Mesothelial cell of epicardium (in vitro differentiated cells): Measurements from ENCODE around the gene FASN. TPM values are rescaled to one million over a fixed set of nuclear protein-coding genes. Genes with fewer than 3 reads are reported as not detected.
"Not testable (repeated sequence)": the region's sequence is repeated elsewhere in the genome, so short reads cannot be mapped to it uniquely, and the experiment has no call there.

Experiments used
- DNase-seq, 2 experiments: peaks; one replicate each; pipeline ENCODE4 v3.0.0; 2021; ENCODE audit warnings: low spot score in 2 of 2; ENCODE audit not compliant: unreplicated experiment in 2 of 2
- H3K27ac Mint-ChIP-seq: 2 replicates; pipeline ENCODE4 v1.8.0; 2021; ENCODE audit warnings: mixed read lengths
- H3K27me3 Mint-ChIP-seq: 2 replicates; pipeline ENCODE4 v1.8.0; 2021; ENCODE audit warnings: low read depth, mixed read lengths
- H3K36me3 Mint-ChIP-seq: 2 replicates; pipeline ENCODE4 v1.8.0; 2021; ENCODE audit warnings: mixed read lengths
- H3K4me1 Mint-ChIP-seq: 2 replicates; pipeline ENCODE4 v1.8.0; 2021; ENCODE audit warnings: mixed read lengths
- H3K4me3 Mint-ChIP-seq: 2 replicates; pipeline ENCODE4 v1.8.0; 2021; ENCODE audit warnings: mild to moderate bottlenecking, moderate library complexity, mixed read lengths
- H3K9me3 Mint-ChIP-seq: 2 replicates; pipeline ENCODE4 v1.8.0; 2021; ENCODE audit warnings: mixed read lengths
- total RNA-seq: library from RNA; stranded (reverse); gene quantifications from 3 replicates; pipeline ENCODE4 v1.2.1, GENCODE V29; 2021
- TF ChIP-seq, protein P1 (sequence below): fragments of 200-600 bp; sonication (generic); IDR thresholded peaks from one replicate; pipeline ENCODE4 v1.5.0; 2021; ENCODE audit warnings: antibody characterized with exemption; ENCODE audit not compliant: unreplicated experiment

FASN gene
- total RNA-seq, 1 donor from 2014 or later, result 227 TPM

DNA sequence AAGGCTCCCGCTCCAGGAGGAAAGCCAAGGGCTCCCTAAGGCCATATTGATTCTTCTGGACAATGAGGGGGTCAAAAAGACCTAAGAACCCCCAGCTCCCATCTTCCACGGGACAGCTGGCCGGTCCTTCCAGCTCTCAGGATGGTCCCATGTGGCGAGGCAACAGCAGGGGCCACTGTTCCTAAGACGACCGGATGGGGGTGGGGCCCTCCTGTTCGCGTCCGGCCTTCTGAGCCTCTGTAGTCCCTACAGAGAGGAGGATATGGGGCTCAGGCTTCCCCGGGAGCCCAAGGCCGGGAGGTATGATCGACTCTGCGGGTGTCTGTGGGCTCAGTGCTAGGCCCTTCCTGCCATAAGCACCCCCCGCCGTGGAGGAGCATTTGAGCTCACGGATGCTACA is 54.5 kb downstream of the FASN start:
- no peak for DNase-seq
- H3K27ac Mint-ChIP-seq, result no peak overlapping the region
- H3K4me3 Mint-ChIP-seq, result no peak overlapping the region
- H3K9me3 Mint-ChIP-seq, result no peaks in the 10 kb centered on the region
- TF ChIP-seq, protein P1, sequence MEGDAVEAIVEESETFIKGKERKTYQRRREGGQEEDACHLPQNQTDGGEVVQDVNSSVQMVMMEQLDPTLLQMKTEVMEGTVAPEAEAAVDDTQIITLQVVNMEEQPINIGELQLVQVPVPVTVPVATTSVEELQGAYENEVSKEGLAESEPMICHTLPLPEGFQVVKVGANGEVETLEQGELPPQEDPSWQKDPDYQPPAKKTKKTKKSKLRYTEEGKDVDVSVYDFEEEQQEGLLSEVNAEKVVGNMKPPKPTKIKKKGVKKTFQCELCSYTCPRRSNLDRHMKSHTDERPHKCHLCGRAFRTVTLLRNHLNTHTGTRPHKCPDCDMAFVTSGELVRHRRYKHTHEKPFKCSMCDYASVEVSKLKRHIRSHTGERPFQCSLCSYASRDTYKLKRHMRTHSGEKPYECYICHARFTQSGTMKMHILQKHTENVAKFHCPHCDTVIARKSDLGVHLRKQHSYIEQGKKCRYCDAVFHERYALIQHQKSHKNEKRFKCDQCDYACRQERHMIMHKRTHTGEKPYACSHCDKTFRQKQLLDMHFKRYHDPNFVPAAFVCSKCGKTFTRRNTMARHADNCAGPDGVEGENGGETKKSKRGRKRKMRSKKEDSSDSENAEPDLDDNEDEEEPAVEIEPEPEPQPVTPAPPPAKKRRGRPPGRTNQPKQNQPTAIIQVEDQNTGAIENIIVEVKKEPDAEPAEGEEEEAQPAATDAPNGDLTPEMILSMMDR, result no peak
- H3K4me1 Mint-ChIP-seq, result peaks cover 6% of the 10 kb centered on the region
- H3K27me3 Mint-ChIP-seq, result no peaks in the 10 kb centered on the region
- peaks cover 11% of the 10 kb centered on the region for H3K36me3 Mint-ChIP-seq

DNA sequence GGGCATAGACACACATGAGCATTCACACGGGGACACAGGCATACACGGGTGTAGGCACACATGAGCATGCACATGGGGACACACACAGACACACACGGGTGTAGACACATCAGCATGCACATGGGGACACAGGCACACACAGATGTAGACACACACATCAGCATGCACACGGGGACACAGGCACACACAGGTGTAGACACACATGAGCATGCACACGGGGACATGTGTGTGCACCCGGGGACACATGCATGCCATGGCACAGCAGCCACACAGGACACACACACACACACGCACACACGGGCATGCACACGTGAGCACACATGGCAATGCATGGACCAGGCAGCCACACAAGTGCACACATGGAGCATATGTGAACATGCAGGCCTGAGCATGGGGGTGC is 55.4 kb downstream of the FASN start:
- no peak for DNase-seq
- peaks cover 11% of the 10 kb centered on the region for H3K4me1 Mint-ChIP-seq
- TF ChIP-seq, protein P1, result no peak
- no peaks in the 10 kb centered on the region for H3K9me3 Mint-ChIP-seq
- no peak overlapping the region for H3K27ac Mint-ChIP-seq
- peaks cover 10% of the 10 kb centered on the region for H3K36me3 Mint-ChIP-seq
- no peak overlapping the region for H3K4me3 Mint-ChIP-seq
- no peaks in the 10 kb centered on the region for H3K27me3 Mint-ChIP-seq

DNA sequence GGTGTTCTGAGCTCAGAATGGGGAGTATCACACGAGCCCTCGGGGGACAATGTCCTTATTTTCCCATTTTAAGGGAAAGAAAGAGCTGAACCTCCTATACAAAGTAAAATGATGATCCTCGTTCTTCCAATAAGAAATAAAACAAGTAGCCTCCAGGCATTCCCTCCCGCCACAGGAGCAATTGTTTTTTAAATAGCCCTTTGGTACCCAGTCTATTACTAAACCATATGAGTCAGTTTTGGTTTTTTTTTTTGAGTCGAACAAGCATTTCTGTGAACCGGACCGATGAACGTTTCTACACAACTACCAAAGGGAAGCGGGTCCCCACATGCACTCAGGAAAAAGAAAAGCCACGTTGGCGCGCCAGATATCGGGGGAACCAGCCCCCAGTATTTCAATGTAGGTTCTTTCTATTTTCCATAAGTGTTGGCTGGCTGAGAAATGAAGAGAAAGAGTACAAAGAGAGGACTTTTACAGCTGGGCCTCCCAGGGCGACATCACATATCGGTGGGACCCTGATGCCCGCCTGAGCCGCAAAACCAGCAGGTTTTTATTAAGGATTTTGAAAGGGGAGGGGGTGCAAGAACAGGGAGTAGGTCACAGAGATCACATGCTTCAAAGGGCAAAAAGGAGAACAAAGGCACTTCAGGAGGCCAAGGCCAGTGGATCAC is 56.8 kb downstream of the FASN start:
- H3K4me1 Mint-ChIP-seq, result peaks cover 14% of the 10 kb centered on the region
- H3K9me3 Mint-ChIP-seq, result no peaks in the 10 kb centered on the region
- H3K36me3 Mint-ChIP-seq, result no peaks in the 10 kb centered on the region
- no peak overlapping the region for H3K4me3 Mint-ChIP-seq
- TF ChIP-seq, protein P1, result no peak
- no peak overlapping the region for H3K27ac Mint-ChIP-seq
- H3K27me3 Mint-ChIP-seq, result no peaks in the 10 kb centered on the region
- no peak for DNase-seq

DNA sequence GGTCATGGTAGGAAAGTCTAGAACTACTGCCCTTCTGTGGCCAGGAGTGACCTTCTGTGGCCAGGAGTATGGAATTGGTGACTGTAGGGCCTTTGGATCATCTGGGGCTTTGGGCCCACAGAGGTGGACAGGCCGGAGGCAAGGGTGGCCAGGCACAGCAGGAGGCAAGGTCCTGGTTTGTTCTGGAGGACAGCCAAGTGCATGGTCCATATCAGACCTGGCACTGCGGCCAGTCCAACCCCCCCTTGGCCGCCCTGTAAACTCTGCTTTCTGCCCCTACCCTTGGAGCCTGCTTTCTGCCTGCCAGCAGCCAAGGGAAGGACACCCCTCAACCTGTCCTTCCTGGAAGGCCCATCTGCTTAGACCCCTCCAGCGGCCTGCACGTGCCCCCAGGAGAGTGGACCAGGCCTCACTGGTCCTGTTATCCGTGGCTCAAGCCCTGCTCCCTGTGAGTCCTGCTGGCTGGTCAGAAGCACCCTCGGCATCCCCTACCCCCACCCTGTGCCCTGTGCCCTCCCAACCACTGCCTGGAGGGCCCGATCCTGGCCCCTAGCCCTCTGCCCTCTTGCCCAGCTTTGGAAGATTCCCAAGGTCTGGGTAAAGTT is 58.2 kb downstream of the FASN start:
- Mint-ChIP-seq H3K27me3 (no peaks in the 10 kb centered on the region), H3K9me3 (no peaks in the 10 kb centered on the region), H3K4me3 (no peak overlapping the region), H3K27ac (no peak overlapping the region), H3K4me1 (peaks cover 19% of the 10 kb centered on the region), H3K36me3 (peaks cover 5% of the 10 kb centered on the region)
- TF ChIP-seq, protein P1, result no peak
- DNase-seq, result no peak

DNA sequence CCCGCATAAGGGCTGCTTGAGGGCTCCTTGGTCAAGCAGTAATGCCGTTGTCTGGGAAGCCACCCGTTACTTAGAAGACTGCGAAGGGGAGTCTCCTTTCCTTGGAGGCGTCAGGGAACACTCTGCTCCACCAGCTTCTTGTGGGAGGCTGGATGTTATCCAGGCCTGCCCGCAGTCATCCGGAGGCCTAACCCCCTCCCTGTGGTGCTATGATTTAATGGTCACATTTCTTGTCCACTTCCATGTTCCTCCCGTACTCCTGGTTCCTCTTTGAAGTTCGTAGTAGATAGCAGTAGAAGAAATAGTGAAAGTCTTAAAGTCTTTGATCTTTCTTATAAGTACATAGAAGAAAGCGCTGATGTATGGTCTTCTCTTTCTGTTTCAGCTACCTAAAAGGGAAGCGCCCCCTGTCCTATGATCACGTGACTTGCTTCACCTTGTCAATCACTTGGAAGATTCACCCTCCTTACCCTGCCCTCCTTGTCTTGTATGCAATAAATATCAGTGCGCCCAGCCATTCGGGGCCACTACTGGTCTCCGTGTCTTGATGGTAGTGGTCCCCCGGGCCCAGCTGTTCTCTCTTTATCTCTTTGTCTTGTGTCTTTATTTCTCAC is 59.1 kb downstream of the FASN start:
- H3K9me3 Mint-ChIP-seq, H3K4me3 Mint-ChIP-seq, H3K36me3 Mint-ChIP-seq, DNase-seq, H3K27me3 Mint-ChIP-seq: not testable (repeated sequence)
- peak overlapping the region; percentile 54 for H3K27ac Mint-ChIP-seq
- peaks cover 19% of the 10 kb centered on the region for H3K4me1 Mint-ChIP-seq

DNA sequence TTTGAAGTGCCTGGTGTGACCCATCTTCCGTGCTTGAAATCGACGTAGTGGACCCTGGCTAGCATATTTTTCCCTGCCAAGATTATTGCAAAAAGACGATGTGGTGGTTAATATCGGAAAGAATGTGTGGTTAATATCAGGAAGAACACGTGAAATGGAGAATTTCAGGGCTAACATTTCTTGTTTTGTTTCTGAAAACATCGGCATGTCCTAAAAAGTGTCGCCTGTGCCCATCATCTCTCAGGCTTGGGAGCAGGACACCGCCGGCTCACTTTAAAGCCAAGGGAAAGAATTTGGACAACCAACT is 60.2 kb downstream of the FASN start:
- TF ChIP-seq, protein P1, result no peak
- Mint-ChIP-seq H3K4me3 (peak overlapping the region; percentile 74), H3K4me1 (peaks cover 21% of the 10 kb centered on the region), H3K36me3 (peaks cover 5% of the 10 kb centered on the region), H3K27ac (peak overlapping the region; percentile 89), H3K27me3 (no peaks in the 10 kb centered on the region), H3K9me3 (no peaks in the 10 kb centered on the region)
- DNase-seq, result no peak
